Lower leg skin (tissue), 3 donors: Measurements from ENCODE around the gene RASSF3.

Experiments used
- CTCF ChIP-seq, 3 donors: fragments of 450-650 bp; IDR thresholded peaks; one replicate each; pipeline ENCODE4 v1.5.1; 2016; ENCODE audit warnings: antibody characterized with exemption in 3 of 3, mild to moderate bottlenecking in 3 of 3, moderate library complexity in 2 of 3
- POLR2A ChIP-seq, 2 donors: fragments of 450-650 bp; IDR thresholded peaks; one replicate each; pipeline ENCODE4 v1.6.1; 2016 to 2017; ENCODE audit warnings: antibody characterized with exemption in 2 of 2, mild to moderate bottlenecking in 1 of 2, moderate library complexity in 1 of 2

GRCh38 chr12:64681200-64682052 is 71.1 kb downstream of the RASSF3 start:
- TF ChIP-seq CTCF (IDR thresholded peaks at IDR 0.05) (no peak), POLR2A (IDR thresholded peaks at IDR 0.05) (no peak)
